RWPE2 (cell line): Measurements from ENCODE around the gene BTBD3.

ENCODE experiments used
- ATAC-seq: fragments of 200-7000 bp; cut with Tn5 transposase; 3 replicates; pipeline ENCODE4 v1.9.1; 2021; ENCODE audit warnings: low read depth
- DNase-seq: peaks from one replicate; pipeline ENCODE4 v3.0.0-alpha.2; 2020; ENCODE audit warnings: low spot score
- H3K27ac ChIP-seq: fragments of 450-650 bp; 2 replicates; pipeline ENCODE4 v1.5.1; 2017; ENCODE audit warnings: mild to moderate bottlenecking; ENCODE audit not compliant: poor library complexity, severe bottlenecking
- H3K27me3 ChIP-seq: fragments of 250-450 bp; sonication (Bioruptor Pico); 2 replicates; pipeline ENCODE4 v1.5.1; 2021; ENCODE audit warnings: mild to moderate bottlenecking, moderate library complexity; ENCODE audit not compliant: insufficient read depth, poor library complexity, severe bottlenecking
- H3K36me3 ChIP-seq: fragments of 250-450 bp; sonication (Bioruptor Pico); 2 replicates; pipeline ENCODE4 v1.5.1; 2020; ENCODE audit warnings: low read depth, mild to moderate bottlenecking, moderate library complexity
- H3K4me1 ChIP-seq: fragments of 250-450 bp; sonication (Bioruptor Pico); 2 replicates; pipeline ENCODE4 v1.5.1; 2021; ENCODE audit warnings: mild to moderate bottlenecking, moderate library complexity; ENCODE audit not compliant: insufficient read depth, poor library complexity, severe bottlenecking
- H3K4me3 ChIP-seq: fragments of 250-450 bp; sonication (Bioruptor Pico); 2 replicates; pipeline ENCODE4 v1.5.1; 2021; ENCODE audit warnings: mild to moderate bottlenecking, moderate library complexity; ENCODE audit not compliant: severe bottlenecking
- H3K9me3 ChIP-seq: fragments of 250-450 bp; sonication (Bioruptor Pico); 2 replicates; pipeline ENCODE4 v1.5.1; 2021; ENCODE audit warnings: mild to moderate bottlenecking, moderate library complexity; ENCODE audit not compliant: severe bottlenecking
- TF ChIP-seq, protein P1 (sequence below): fragments of 450-650 bp; IDR thresholded peaks from one replicate; pipeline ENCODE4 v1.5.1; 2017; ENCODE audit warnings: mild to moderate bottlenecking, moderate library complexity; ENCODE audit not compliant: poor library complexity, severe bottlenecking

Gene BTBD3

DNA sequence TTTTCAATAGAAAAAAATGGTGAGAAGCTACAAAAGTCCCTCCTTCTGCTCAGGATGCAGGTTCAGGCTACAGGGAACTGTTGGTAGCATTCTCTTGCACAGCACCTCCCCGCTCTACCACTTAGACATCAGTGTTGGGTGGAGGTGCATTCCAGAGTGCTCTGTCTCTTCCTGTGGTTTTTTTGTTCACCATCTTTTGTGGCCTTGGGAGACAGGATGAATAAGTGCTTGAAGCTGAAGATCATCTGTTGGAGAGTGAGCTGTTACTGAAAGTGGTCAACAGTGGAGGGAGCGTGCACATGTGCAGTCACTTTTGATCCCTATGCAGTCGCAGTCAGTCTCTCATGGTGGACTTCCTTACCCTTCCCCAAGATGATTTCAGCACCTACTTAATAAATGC lies 16.6 kb upstream of the BTBD3 start:
- Histone ChIP-seq H3K4me1 (peaks cover 37% of the 10 kb centered on the region), H3K4me3 (no peak overlapping the region), H3K27me3 (no peaks in the 10 kb centered on the region), H3K9me3 (no peaks in the 10 kb centered on the region), H3K27ac (peak overlapping the region; percentile 78), H3K36me3 (peaks cover 21% of the 10 kb centered on the region)
- DNase-seq (no peak), ATAC-seq (peak; percentile 98)
- TF ChIP-seq, protein P1, sequence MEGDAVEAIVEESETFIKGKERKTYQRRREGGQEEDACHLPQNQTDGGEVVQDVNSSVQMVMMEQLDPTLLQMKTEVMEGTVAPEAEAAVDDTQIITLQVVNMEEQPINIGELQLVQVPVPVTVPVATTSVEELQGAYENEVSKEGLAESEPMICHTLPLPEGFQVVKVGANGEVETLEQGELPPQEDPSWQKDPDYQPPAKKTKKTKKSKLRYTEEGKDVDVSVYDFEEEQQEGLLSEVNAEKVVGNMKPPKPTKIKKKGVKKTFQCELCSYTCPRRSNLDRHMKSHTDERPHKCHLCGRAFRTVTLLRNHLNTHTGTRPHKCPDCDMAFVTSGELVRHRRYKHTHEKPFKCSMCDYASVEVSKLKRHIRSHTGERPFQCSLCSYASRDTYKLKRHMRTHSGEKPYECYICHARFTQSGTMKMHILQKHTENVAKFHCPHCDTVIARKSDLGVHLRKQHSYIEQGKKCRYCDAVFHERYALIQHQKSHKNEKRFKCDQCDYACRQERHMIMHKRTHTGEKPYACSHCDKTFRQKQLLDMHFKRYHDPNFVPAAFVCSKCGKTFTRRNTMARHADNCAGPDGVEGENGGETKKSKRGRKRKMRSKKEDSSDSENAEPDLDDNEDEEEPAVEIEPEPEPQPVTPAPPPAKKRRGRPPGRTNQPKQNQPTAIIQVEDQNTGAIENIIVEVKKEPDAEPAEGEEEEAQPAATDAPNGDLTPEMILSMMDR = no peak

DNA sequence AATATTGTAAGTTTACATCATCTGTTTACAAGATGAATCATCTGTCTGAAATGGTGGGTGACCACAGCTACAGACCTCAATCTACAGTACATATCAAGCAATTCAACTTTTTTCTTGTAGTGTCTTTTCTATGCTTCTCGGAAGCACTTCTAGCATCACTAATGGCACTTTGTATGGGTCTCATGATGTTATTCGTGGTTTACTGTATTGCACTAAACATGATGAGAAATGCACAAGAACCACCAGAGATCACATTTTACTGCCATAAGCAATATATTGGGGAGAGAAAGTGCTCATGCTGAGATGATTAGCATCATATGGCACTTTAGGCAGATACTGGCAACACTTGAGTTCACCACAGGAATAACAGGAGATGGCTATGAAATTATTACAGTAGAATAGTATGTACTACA lies 15.4 kb upstream of the BTBD3 start:
- Histone ChIP-seq H3K9me3 (no peaks in the 10 kb centered on the region), H3K27ac (peak overlapping the region; percentile 78), H3K4me3 (no peak overlapping the region), H3K4me1 (peaks cover 46% of the 10 kb centered on the region), H3K27me3 (no peaks in the 10 kb centered on the region), H3K36me3 (peaks cover 21% of the 10 kb centered on the region)
- ATAC-seq = peak; percentile 56
- TF ChIP-seq, protein P1 = no peak
- DNase-seq = no peak

DNA sequence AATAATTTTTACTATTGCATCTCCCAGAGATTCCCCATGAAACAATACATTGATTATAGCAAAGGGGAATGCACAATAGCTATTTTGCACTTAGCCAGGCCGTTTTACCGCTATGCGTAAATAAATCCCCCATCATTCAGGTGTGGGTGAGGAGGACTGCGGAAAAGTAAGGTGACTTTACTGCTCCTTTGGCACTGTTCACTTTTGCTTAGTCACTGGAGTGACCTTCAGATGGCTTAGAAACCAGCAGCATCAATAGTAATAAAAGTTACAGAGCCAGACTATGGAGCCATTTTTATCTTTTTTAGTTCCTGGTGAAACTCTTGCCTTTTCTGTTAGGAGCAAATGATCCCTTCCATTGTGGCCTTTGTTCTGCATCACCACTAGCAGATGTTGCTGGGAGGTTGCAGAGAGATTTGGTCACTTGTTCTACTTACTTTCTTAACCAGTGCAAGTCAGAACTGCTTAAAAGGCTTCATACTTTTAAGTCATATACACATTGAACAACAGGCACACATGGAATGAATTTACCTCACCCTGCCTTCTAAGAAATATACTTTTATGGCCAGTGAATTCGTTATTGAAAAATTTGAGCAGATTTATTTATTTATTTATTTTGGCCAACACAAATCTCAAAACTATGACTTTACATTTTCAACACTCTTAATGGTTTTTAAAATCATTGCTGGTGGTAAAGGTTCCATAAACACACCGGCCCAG lies 12.1 kb upstream of the BTBD3 start:
- TF ChIP-seq, protein P1 = no peak
- H3K4me1 ChIP-seq = peaks cover 54% of the 10 kb centered on the region
- no peak overlapping the region for H3K4me3 ChIP-seq
- H3K27ac ChIP-seq = peak overlapping the region; percentile 93
- ATAC-seq (no peak), DNase-seq (no peak)
- no peaks in the 10 kb centered on the region for H3K27me3 ChIP-seq
- no peaks in the 10 kb centered on the region for H3K9me3 ChIP-seq
- H3K36me3 ChIP-seq = peaks cover 11% of the 10 kb centered on the region; the same call in 1 of the 2 replicates

DNA sequence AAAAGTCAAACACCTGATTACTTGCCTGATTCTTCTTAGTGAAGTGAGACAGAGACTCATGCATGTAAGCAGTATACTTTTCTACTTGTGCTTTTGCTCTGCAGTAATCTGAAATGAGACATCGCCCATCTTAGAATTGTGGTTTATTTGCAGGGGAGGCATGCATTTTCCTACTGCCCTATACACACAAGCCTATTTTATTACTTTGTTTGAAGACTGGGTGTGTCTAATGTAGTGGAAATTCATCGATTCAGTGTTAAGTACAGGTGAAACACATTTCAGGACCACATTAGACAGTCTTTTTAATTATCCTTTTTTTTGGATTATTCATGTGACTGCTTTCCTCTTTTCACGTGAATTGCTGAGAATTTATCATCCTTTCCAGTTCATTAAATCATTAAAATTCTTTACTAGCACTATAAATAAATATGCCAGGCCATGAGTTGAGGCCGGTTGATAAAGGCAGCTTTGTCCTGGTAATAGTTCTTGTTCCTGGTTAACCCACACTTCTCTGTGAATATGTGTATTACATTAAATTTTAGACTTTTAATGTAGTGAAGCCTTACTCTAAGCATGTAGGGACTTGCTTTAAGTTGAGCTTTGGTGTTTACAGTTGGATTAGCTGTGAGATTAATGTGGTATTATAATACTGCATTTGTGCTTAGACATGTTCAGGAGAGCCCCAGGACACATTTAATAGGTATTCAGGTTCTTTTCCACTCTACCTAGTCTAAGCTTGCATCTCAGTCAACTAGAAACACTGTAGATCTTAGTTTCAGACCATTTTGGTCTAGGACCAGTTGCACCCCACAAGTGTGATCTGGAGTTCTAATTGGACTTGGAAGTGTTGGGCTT lies 10.8 kb upstream of the BTBD3 start:
- ATAC-seq (peak; percentile 90), DNase-seq (no peak)
- Histone ChIP-seq H3K9me3 (no peaks in the 10 kb centered on the region), H3K4me3 (no peak overlapping the region), H3K4me1 (peaks cover 43% of the 10 kb centered on the region), H3K27ac (peak overlapping the region; percentile 93), H3K36me3 (peaks cover 11% of the 10 kb centered on the region; the same call in 1 of the 2 replicates), H3K27me3 (no peaks in the 10 kb centered on the region)
- TF ChIP-seq, protein P1 = no peak
